Measurements from ENCODE around the gene GSTM4. TPM values are rescaled to one million over a fixed set of nuclear protein-coding genes. Genes with fewer than 3 reads are reported as not detected.
A peak's percentile ranks its signal among the peaks of the same experiment; 100 is the strongest.

GSTM4 gene
- total and polyA plus RNA-seq, 9 of the 15 experiments (the other 6 are each of a cell fraction or from before 2014, with no cell fraction given): 18.8 to 53.4 (median 38.8) TPM

GRCh38 chr1:109655615-109656519 is at the start of gene GSTM4 (continued):
- TF ChIP-seq USF1 (CRISPR knock-in tag; IDR thresholded peaks at IDR 0.05): no peak
- TF ChIP-seq MEF2D (tag; conservative IDR thresholded peaks at IDR 0.05; ENCODE audit: low read depth): no peak
- no peak for TF ChIP-seq MIER1 (IDR thresholded peaks at IDR 0.05; ENCODE audit: low read depth)
- no peak for TF ChIP-seq CSDE1 (IDR thresholded peaks at IDR 0.05)
- peak; percentile 96; the same call in 1 of the 2 replicates for TF ChIP-seq STAT6 (CRISPR knock-in tag; IDR thresholded peaks at IDR 0.05)
- peak; percentile 58 for TF ChIP-seq POLR2AphosphoS5 (IDR thresholded peaks at IDR 0.05; ENCODE audit: control insufficient read depth, insufficient read depth, low read depth, low read length)
- TF ChIP-seq EWSR1 (IDR thresholded peaks at IDR 0.05; ENCODE audit: borderline replicate concordance, low read depth, partially characterized antibody): no peak
- TF ChIP-seq ZBTB8A (IDR thresholded peaks at IDR 0.05; ENCODE audit: partially characterized antibody): no peak
- TF ChIP-seq ZNF551 (CRISPR knock-in tag; IDR thresholded peaks at IDR 0.05): no peak
- TF ChIP-seq KAT2B (IDR thresholded peaks at IDR 0.05; ENCODE audit: low read depth, low read length): no peak
- TF ChIP-seq GATAD2B (IDR thresholded peaks at IDR 0.05; ENCODE audit: borderline replicate concordance): no peak
- 0 out of 2 replicates have a peak, but pooled peaks have one; percentile 35 for TF ChIP-seq ZNF224 (CRISPR knock-in tag; IDR thresholded peaks at IDR 0.05)
- TF ChIP-seq HEY1 (CRISPR knock-in tag; IDR thresholded peaks at IDR 0.05; ENCODE audit: borderline replicate concordance): no peak
- TF ChIP-seq MYC (IDR thresholded peaks at IDR 0.05; ENCODE audit: low read depth, low read length): peak; percentile 61
- TF ChIP-seq MYC (CRISPR knock-in tag; IDR thresholded peaks at IDR 0.05; ENCODE audit: borderline replicate concordance, low read depth): no peak; the same call in 1 of the 2 replicates
- TF ChIP-seq RB1 (IDR thresholded peaks at IDR 0.05; ENCODE audit: low read depth): peak; percentile 61; the same call in 1 of the 2 replicates
- no peak for TF ChIP-seq XRCC4 (IDR thresholded peaks at IDR 0.05; ENCODE audit: extremely low read depth, insufficient read depth, insufficient read length)
- no peak for TF ChIP-seq FOXJ3 (CRISPR knock-in tag; IDR thresholded peaks at IDR 0.05)
- no peak for TF ChIP-seq ZNF239 (CRISPR knock-in tag; IDR thresholded peaks at IDR 0.05)
- TF ChIP-seq L3MBTL2 (IDR thresholded peaks at IDR 0.05): peak; percentile 76
- TF ChIP-seq FOXM1 (IDR thresholded peaks at IDR 0.05; ENCODE audit: low read depth): no peak
- TF ChIP-seq FOXM1 (CRISPR knock-in tag; IDR thresholded peaks at IDR 0.05; ENCODE audit: low read depth): 0 out of 2 replicates have a peak, but pooled peaks have one; percentile 84
- TF ChIP-seq ZNF644 (tag; IDR thresholded peaks at IDR 0.05; ENCODE audit: low read depth): no peak
- no peak for TF ChIP-seq SP2 (IDR thresholded peaks at IDR 0.05; ENCODE audit: extremely low read depth, low read depth, low read length, poor library complexity, severe bottlenecking)
- TF ChIP-seq GABPA (tag; conservative IDR thresholded peaks at IDR 0.05; ENCODE audit: low read depth): peak; percentile 70
- no peak for TF ChIP-seq CBFA2T3 (IDR thresholded peaks at IDR 0.05)

Data from K562 (cell line).